ENCODE data around the gene ADARB1. TPM values are rescaled to one million over a fixed set of nuclear protein-coding genes. Genes with fewer than 3 reads are reported as not detected.
A peak's percentile ranks its signal among the peaks of the same experiment; 100 is the strongest.

The ADARB1 gene
- total RNA-seq, 2 donors from 2014 or later: 28.7 to 38.5 TPM

DNA sequence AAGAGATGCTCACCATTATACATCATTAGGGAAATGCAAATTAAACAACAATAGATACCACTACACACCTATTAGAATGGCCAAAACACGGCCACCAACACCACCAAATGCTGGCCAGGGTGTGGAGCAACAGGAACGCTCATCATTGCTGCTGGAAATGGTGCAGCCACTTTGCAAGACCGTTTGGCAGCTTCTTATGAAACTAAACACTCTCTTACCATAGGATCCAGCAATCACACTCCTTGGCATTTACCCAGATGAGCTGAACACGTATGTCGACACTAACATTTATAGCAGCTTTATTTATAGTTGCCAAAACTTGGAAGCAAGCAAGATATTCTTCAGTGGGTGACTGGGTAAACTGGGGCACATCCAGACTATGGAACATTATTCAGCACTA lies 28.9 kb upstream of the ADARB1 start:
- no peak overlapping the region for H3K27ac Mint-ChIP-seq
- H3K9me3 Mint-ChIP-seq: peaks cover 4% of the 10 kb centered on the region
- H3K36me3 Mint-ChIP-seq: peaks cover 6% of the 10 kb centered on the region
- no peak for ATAC-seq
- H3K4me3 Mint-ChIP-seq: no peak overlapping the region
- no peaks in the 10 kb centered on the region for H3K4me1 Mint-ChIP-seq (ENCODE audit: low read depth in 2 of 2)
- H3K27me3 Mint-ChIP-seq: peaks cover 29 to 30% of the 10 kb centered on the region in 2 donors
- no peak for DNase-seq (ENCODE audit: low spot score)

DNA sequence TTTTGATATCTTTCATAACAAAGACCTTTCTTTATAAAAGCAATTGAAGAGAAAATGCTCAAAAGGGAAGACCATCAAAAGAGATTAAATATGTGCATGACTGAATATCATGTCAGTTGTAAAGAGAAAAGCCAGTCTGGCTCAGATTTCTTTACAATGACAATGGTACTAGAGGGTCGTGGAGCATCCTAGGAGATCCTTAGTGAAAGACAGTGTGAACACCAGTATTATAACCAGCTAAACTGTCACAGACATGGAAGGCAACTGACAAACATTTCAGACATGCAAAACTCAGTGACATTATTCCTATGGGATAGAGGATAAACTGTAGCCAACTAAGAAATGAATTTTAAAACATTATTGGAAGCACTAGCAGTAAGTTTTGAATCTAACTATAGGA lies 27.1 kb upstream of the ADARB1 start:
- Mint-ChIP-seq H3K36me3 (peaks cover 6% of the 10 kb centered on the region), H3K4me1 (ENCODE audit: low read depth in 2 of 2) (no peaks in the 10 kb centered on the region), H3K27me3 (peaks cover 24 to 26% of the 10 kb centered on the region in 2 donors), H3K27ac (peak overlapping the region in 1 of 2 donors; percentile 30), H3K9me3 (peaks cover 4% of the 10 kb centered on the region), H3K4me3 (no peak overlapping the region)
- no peak for DNase-seq (ENCODE audit: low spot score)
- ATAC-seq: no peak

DNA sequence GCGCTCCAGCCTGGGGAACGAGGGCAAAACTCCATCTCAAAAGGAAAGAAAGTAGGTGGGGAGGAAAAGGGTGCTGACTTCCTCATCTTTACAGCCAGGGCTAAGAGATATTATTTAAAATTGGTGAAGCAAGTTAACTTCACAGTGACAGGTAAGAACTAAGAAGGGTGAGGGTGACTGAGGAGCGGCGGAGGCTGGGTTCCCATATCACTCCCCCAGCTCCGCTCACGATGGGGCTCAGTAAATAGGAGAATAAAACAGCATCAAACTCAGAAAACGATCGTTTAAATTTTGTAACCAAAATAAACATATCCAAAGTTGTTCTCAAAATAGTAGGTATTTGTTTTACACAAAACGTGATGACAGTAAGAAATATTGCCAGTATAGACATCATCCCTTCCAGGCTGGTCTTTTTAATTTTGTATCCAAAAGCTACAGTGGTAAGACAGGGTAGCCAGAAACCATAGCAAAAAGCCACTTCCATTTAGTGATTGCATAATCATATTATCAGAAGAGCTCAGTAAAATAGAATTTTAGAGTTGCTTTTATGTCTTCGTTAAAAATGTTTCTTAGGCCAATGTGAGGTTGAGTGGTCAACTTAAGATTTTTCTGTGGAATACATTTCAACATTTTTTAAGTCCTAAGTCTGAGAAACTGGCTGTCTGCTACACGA lies 26.2 kb upstream of the ADARB1 start:
- ATAC-seq: no peak
- Mint-ChIP-seq H3K4me1 (ENCODE audit: low read depth in 2 of 2) (no peaks in the 10 kb centered on the region), H3K36me3 (peaks cover 6% of the 10 kb centered on the region), H3K9me3 (peaks cover 4% of the 10 kb centered on the region), H3K27ac (peak overlapping the region in 1 of 2 donors; percentile 30), H3K27me3 (peaks cover 20 to 29% of the 10 kb centered on the region in 2 donors), H3K4me3 (no peak overlapping the region)
- DNase-seq (ENCODE audit: low spot score): no peak

DNA sequence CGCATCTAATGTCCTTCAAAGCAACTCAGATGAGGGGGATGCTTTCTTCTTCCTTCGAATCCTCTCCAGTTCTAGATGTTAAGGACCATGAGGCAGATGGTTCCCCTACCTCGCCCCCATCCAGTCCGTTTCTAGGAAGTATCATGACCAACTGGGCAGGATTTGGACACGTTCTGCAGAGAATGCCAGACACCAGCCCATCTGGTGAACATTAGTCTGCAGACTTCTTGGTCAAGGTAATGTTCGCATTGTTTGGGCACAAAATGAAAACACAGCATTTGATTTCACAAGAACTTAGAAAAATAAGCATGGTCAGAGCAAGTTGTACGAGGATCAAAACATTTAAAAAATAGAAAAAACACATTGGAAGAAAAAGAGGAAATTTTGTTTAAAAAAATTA lies 25.4 kb upstream of the ADARB1 start:
- peaks cover 20 to 28% of the 10 kb centered on the region in 2 donors for H3K27me3 Mint-ChIP-seq
- H3K27ac Mint-ChIP-seq: no peak overlapping the region
- ATAC-seq (no peak), DNase-seq (ENCODE audit: low spot score) (no peak)
- H3K4me1 Mint-ChIP-seq (ENCODE audit: low read depth in 2 of 2): no peaks in the 10 kb centered on the region
- peaks cover 6% of the 10 kb centered on the region for H3K36me3 Mint-ChIP-seq
- peaks cover 4% of the 10 kb centered on the region for H3K9me3 Mint-ChIP-seq
- no peak overlapping the region for H3K4me3 Mint-ChIP-seq

DNA sequence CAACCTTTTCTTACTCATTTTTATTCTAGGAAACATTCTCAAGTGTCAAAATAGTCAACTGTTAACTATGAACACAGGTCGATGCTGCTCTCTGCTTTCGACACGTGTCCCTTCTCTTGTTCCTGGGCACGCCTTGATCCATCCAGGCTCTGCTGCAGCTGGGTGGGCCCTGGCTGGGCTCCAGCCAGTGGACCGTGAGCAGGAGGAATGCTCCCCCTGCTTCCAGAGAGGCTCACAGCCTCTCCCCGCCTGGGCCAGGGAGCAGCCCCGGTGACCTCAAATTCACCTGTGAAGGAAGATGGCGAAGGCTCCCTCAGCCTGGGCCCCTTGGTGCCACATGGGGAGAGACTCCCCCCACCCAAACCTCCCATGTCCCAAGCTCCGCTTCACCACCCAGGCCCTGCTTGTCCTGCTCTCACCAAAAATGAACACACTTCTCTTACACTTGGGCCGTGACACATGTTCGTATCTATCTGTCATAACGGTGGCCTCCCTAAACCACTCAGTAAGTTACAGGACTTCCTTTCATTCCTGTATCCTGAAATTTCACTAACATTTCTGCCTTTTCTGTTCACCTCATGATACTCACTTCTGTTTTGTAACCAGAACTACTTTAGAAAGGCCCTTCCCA lies 24.6 kb upstream of the ADARB1 start:
- ATAC-seq (peak in 1 of 2 donors; percentile 40), DNase-seq (ENCODE audit: low spot score) (no peak)
- Mint-ChIP-seq H3K36me3 (peaks cover 6% of the 10 kb centered on the region), H3K4me1 (ENCODE audit: low read depth in 2 of 2) (no peaks in the 10 kb centered on the region), H3K27me3 (peaks cover 17 to 21% of the 10 kb centered on the region in 2 donors), H3K27ac (no peak overlapping the region), H3K4me3 (no peak overlapping the region), H3K9me3 (peaks cover 4% of the 10 kb centered on the region)

DNA sequence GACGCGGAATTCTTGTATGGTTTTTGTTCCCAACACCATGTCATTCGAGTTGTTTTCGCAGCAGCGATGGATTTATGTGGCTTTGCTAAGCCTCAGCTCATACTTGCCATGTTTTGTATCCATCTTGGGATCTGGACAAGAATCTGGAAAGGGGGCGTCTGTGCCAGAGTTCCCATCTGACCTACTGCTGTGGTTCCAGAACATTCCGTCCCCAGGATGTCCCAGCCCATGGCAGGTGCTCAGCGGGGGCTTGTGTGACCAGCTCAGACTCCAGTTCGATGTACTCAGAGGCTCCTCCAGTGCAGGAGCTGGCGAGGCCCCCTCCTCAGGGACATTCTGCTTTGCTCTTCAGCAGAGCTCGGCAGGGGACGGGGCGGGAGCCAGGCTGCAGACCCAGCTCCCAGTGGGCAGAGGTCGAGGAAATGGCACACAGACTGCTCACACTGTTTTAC lies 24.0 kb upstream of the ADARB1 start:
- H3K27me3 Mint-ChIP-seq: peaks cover 14 to 17% of the 10 kb centered on the region in 2 donors
- no peak overlapping the region for H3K4me3 Mint-ChIP-seq
- ATAC-seq (no peak), DNase-seq (ENCODE audit: low spot score) (no peak)
- H3K9me3 Mint-ChIP-seq: peaks cover 4% of the 10 kb centered on the region
- H3K27ac Mint-ChIP-seq: no peak overlapping the region
- H3K4me1 Mint-ChIP-seq (ENCODE audit: low read depth in 2 of 2): no peaks in the 10 kb centered on the region
- peaks cover 6% of the 10 kb centered on the region for H3K36me3 Mint-ChIP-seq

DNA sequence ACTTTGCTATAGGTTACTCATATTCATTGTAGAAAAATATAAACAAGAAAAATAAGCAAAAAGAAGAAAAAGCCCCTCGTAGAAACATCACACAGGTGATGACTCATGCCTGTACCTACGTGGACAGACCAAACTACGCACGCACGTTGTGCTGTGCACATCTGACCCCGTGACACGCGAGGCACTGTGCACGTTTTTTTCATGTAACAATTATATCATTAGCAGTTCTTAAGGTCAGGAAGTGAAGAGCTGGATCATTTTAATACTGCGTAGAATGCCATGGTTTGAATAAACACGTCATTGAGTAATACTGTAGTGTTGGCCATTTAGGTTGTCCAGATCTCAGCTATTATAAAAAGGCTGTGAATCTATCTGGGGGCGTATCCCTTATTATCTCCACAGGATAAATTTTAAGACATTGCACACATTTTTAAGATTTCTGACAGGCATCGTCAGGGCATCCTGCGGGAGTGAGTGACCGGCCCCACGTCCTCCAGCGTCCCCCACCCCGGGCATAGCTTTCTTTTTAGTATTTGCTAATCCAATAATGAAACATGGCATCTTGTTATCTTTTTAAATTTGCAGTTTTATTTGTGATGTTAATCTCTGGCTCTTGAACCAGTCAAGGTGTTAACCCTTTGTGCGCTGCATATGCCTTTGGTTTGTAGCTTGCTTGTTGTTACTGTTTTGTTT lies 23.4 kb upstream of the ADARB1 start:
- H3K27ac Mint-ChIP-seq: no peak overlapping the region
- DNase-seq (ENCODE audit: low spot score): no peak
- H3K4me3 Mint-ChIP-seq: no peak overlapping the region
- H3K9me3 Mint-ChIP-seq: peaks cover 4% of the 10 kb centered on the region
- H3K36me3 Mint-ChIP-seq: peaks cover 6% of the 10 kb centered on the region
- no peak for ATAC-seq
- no peaks in the 10 kb centered on the region for H3K4me1 Mint-ChIP-seq (ENCODE audit: low read depth in 2 of 2)
- H3K27me3 Mint-ChIP-seq: peaks cover 15% of the 10 kb centered on the region in 2 donors

DNA sequence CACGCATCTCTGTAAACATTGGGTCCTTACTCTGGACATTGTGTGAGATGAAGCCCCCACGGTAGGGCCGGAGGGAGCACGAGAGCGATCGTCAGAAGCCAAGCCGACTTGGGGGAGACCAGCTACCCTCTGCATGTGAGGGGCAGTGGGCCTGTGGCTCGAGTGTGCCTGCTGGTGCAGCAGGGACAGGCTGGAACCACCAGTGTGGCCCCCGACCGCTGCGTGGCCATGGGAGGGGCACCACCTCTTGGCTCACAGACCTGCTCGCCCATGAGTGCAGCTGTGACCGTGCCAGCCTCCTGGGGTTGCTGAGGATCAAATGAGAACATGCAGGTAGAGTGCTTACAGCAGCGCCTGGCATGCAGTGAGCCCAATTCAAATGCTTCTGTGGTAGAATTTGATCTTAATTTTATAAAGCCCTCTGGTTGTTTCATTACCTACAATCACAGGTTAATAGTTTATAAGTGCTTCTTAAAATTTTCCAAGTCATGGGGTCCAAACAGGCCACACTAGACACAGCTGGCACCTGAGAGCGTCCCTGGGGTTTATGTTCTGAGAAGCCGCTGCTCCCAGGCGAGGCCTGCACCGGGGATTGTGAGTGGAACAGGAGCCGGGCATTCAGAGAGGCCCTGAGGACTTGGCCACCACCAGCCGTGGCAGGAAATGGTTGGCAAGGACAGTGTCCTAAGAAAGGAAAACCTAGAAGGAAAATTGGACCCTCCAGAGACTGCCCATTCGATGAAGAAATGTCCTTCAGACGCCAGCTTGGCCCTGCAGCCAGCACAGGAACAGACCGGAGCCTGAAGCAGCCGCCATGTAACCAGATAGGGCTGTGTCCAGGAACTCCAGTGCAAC lies 22.6 kb upstream of the ADARB1 start:
- H3K27me3 Mint-ChIP-seq: peaks cover 22 to 23% of the 10 kb centered on the region in 2 donors
- H3K4me1 Mint-ChIP-seq (ENCODE audit: low read depth in 2 of 2): no peaks in the 10 kb centered on the region
- H3K9me3 Mint-ChIP-seq: peaks cover 4% of the 10 kb centered on the region
- ATAC-seq (no peak), DNase-seq (ENCODE audit: low spot score) (no peak)
- no peak overlapping the region for H3K27ac Mint-ChIP-seq
- peaks cover 6% of the 10 kb centered on the region for H3K36me3 Mint-ChIP-seq
- H3K4me3 Mint-ChIP-seq: no peak overlapping the region

DNA sequence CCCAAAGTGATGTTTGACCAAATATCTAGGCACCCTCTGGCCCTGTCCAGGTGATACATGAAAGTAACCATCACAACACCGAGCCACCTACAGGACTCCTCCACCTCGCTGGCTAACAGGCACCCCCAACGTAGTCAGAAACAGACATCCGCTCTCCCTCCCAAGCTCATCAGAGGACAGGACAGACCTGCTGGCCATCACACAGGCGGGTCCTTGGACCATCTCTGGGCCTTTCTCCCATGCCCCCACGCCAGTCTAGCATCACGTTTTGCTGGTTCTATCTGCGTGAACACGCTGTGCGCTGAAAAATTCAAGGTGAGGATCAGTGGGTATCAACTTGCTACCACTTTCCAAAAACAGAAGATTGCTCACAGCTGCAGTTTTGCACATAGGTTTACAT lies 21.4 kb upstream of the ADARB1 start:
- Mint-ChIP-seq H3K27me3 (peaks cover 27 to 29% of the 10 kb centered on the region in 2 donors), H3K4me1 (ENCODE audit: low read depth in 2 of 2) (no peaks in the 10 kb centered on the region), H3K4me3 (no peak overlapping the region), H3K27ac (no peak overlapping the region), H3K36me3 (no peaks in the 10 kb centered on the region), H3K9me3 (no peaks in the 10 kb centered on the region)
- no peak for ATAC-seq
- DNase-seq (ENCODE audit: low spot score): no peak

DNA sequence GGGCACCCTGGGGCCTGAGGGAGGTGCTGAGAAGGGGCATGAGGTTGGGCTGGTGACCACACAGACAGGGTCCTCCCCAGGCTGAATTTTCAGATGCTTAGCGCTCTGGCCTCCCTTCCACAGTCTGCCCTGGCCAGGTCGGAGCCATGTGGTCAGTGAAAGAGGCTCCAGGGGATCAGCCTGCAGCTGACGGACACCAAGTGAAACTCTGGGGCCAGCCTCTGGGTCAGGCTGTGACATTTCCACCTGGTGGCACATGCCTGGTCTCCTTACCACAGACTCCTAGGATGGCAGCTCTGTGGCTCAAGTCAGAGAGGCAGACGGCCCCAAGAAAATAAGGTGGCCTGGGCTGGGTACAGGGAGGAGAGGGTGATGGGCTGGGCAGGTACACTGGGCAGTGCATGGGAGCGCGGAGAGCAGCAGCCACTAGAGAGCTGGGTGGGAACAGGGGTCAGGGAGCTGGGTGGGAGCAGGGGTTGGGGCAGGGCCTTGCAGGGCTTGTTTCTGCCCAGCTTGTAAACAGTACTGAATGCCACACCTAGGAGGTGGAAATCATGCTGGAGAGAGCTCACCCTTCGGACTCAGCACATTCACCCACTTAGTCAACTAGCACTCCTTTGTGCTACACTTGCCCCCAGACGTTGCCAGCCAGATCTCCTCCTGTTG lies 20.7 kb upstream of the ADARB1 start:
- ATAC-seq: no peak
- Mint-ChIP-seq H3K36me3 (no peaks in the 10 kb centered on the region), H3K27me3 (peaks cover 29 to 31% of the 10 kb centered on the region in 2 donors), H3K9me3 (no peaks in the 10 kb centered on the region), H3K4me1 (ENCODE audit: low read depth in 2 of 2) (no peaks in the 10 kb centered on the region), H3K27ac (no peak overlapping the region), H3K4me3 (no peak overlapping the region)
- no peak for DNase-seq (ENCODE audit: low spot score)

DNA sequence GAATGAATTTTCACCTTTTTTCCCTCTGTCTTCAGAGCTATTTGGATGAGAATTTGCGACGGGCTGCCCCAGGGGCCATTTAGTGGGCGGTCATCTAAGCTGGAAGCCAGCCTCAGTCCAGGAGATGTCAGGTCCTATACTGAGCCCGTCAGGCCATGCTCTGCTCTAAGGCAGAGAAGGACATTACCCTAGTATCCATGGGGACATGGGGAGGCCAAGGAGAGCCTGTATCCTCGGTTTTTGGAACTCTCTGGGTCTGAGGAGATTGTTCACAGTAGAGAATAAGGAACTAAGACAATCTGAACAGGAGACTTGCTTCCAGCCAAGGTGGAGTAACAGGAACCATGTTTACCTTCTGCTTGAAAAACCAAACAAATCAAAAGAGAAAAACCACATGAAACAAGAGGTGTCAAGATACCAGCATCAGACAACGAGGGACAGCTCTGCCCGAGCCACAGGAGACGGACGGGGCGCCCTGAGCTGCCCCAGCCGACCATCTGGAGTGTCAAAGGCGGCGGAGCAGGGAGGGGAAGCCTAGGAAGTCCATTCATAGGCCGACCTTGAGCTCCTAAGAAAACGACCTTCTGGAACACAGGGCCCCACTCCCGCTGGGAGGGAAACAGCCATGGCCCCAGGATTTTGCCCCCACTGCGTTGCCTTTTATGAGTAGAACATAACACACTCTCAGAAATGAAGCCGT lies 20.0 kb upstream of the ADARB1 start:
- H3K4me3 Mint-ChIP-seq: no peak overlapping the region
- no peak overlapping the region for H3K27ac Mint-ChIP-seq
- DNase-seq (ENCODE audit: low spot score) (no peak), ATAC-seq (no peak)
- no peaks in the 10 kb centered on the region for H3K4me1 Mint-ChIP-seq (ENCODE audit: low read depth in 2 of 2)
- peaks cover 28 to 29% of the 10 kb centered on the region in 2 donors for H3K27me3 Mint-ChIP-seq
- H3K36me3 Mint-ChIP-seq: no peaks in the 10 kb centered on the region
- H3K9me3 Mint-ChIP-seq: no peaks in the 10 kb centered on the region

DNA sequence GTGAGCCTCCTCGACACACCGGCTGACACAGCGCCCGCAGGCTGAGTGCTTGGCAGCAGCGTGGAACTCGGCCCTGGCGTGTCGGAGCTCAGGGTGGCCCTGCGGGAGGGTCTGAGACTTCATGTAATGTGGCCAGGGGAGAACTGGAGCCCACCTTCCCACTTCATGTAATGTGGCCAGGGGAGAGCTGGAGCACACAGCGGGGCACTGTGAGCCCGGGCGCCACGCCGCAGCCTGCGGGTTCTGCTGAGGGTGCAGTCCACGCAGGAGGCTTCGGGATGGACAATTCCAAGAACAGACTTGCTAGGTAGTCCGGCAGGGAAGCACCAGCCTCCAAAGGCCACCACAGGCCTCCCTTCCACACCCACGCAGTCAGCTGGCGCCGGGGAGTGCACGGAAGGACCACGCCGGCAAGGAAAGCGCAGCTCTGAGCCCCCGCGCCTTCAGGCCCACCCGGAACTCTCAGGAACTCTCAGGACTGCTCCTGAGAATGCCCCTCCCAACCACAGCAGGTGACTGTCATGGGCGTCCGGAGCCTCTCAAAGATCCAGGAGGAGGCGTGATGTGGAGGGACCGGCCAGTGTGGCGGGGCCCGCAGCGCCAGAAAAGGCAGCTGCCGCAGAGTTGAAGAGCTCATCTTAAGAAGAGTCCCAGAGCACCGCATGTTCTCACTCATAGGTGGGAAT lies 19.3 kb upstream of the ADARB1 start:
- no peak for DNase-seq (ENCODE audit: low spot score)
- H3K27ac Mint-ChIP-seq: no peak overlapping the region
- H3K36me3 Mint-ChIP-seq: no peaks in the 10 kb centered on the region
- no peaks in the 10 kb centered on the region for H3K4me1 Mint-ChIP-seq (ENCODE audit: low read depth in 2 of 2)
- H3K27me3 Mint-ChIP-seq: peaks cover 28 to 29% of the 10 kb centered on the region in 2 donors
- no peak for ATAC-seq
- no peaks in the 10 kb centered on the region for H3K9me3 Mint-ChIP-seq
- H3K4me3 Mint-ChIP-seq: no peak overlapping the region

Data from natural killer cell treated with Interleukin-12 subunit alpha and Interleukin-12 subunit beta and Interleukin-15 and Interleukin-18, amount 100 ng/mL, for 72 hours (primary cell).